HG03060 (cell line): Measurements from ENCODE around the gene PEAR1.

Experiments
- ATAC-seq: cut with Tn5 transposase; IDR thresholded peaks from one replicate; pipeline ENCODE4 v1.9.1; 2021; ENCODE audit warnings: low read depth, moderate number of reproducible peaks; ENCODE audit not compliant: unreplicated experiment

Gene PEAR1

DNA sequence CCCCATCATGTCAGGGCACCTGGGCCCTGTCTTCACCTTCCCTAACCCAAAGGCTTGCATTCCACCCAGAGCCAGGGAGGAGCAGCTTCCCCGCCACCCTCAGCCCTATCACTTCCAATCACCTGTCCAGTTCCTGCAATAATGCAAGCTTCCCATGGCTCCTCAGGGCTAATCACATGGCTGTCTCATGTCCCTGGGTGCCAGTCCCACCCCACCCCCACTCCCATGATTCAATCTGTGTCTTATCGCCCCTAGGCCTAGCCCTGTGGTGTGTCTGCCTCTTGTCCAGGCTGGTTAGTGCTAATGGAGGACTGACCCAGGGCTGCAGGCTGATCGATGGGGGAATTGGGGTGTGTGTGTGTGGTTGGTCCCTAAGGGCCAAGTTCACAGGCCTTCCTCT lies 11.0 kb upstream of the PEAR1 start:
- ATAC-seq, result no peak

DNA sequence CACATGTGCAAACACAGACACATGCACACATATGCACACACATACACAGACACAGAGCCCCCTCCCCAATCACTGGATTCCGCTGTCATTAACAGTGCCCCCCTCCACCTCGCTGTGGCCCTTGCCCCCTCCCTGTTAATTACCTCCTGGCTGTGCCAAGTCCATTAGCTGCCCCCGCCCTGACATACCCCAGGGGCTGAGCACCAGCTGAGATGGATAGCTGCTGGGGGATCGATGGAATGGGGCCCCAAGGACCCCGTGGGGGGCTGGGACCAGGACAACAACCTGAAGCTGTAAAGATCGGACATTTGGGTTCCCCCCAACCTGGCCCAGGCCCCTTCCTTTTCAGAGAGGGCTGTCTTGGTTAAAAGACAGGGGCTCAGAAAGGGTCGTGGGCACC lies 9.6 kb upstream of the PEAR1 start:
- ATAC-seq, result no peak

DNA sequence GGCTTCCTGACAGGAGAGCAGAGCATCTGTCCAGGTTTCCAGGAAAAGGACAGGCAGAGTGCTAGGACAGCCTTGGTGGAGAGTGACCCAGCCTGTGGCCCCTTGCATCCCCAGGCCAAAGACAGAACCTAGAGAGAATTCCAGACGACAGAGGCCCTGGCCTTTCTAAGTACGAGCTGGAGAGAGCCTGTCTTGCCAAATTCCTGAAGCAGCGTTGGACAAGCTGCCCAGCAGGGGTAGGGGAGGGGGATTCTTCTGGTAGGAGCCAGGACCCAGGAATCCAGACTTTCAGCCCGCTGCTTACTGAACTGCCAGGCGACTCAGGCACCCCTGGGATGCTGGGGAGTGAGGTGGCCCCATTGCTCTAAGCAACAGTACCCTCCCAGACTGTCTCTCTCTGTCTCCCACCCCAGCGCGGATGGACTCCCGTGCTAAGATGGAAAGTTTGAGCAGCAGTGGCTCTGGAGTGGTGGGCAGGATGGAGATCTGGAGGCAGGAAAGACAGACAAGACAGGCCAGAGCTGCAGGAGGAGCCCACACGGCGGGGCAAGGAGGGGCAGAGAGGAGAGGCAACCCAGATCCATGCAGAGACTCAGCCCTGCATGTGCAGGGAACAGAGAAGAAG lies 8.8 kb upstream of the PEAR1 start:
- ATAC-seq, result no peak

DNA sequence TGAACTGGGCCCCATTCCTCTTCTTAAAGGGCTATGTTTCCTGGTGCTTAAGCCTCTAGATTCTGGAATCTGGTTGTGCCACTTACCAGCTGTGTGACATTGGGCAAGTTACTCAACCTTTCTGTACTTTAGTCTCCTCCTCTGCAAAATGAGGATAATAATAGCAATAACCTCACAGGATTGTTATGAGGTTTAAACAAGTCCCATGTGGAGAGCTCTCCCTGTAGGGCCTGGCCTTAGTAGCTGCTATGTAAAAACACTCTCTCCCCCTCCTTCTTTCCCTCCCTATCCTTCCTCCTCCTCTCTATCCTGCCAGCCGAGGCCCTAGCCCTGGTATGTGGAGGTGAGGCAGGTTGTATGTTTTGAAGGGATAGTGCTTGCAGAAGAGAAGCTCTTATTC lies 8.2 kb upstream of the PEAR1 start:
- no peak for ATAC-seq

DNA sequence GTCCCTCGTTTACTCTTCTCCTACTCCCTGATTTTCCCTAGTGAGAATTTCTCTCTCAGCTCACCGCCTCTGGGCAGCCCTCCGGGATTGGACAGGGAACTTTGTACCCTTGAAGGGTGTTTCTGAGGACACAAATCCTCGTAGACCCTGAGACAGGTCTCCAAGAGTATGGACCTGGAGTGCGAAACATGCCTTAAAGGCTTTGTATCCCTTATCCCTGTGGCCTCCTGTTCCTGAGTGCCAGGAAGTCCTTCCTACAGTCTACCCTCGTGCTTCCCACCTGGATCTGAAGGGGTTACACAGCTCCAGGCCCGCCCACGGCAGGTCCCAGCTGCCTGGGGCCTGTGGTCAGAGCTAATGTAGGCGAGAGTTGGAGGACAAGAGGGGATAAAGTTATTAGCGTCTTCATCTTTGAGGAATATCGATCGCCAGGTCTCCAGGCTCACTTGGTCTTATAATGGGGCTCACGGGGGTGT lies 7.6 kb upstream of the PEAR1 start:
- no peak for ATAC-seq

DNA sequence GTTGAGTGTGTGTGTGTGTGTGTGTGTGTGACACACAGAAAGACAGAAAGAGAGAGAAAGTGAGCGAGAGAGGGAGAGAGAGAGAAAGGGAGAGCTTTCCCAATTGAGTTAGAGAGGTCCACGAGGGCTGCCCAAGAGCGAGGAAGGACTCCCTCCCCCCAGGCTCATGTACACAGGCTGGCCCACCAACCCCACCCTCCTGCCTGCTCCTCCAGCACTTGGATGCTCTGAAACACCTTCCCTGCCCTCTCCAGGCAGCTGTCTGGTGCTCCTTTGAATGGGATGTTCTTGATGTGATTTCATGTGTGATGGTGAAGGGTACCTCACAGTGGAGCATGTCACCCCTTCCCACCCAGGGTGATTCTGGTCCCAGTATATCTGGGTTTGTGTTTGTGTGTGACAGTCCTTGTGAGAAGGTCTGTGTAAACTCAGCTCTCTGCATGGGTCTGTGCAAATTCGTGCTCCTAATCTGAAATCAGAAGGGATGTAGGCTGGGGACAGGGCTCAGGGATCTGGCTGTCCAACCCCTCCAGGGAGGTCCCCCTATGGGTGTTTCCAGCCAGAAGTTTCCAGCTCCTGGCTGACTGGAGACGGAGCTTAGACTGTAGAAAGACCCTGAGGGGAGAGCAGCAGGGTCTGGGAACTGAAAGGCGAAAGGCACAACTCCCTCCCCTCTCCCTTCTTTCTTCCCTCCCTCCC lies 6.8 kb upstream of the PEAR1 start:
- ATAC-seq, result no peak

DNA sequence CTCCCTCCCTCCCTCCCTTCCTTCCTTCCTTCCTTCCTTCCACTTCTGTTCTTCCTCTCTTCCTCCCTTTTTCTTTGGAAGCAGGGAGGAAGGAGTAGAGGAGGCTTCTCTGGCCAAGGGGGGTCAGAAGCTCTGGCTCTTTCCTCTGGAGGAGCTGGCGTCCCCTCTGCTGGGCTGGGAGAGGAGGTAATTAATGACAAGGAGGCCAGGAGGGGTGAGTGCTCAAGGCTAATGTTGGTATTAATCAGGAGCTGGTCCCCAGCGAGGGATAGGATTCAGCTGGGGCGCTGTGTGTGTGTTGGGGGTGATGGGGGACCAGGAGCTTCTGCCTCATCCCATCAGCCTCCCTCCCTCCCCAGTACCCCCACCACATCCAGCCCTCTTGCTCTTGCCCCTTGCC lies 6.2 kb upstream of the PEAR1 start:
- ATAC-seq, result no peak

DNA sequence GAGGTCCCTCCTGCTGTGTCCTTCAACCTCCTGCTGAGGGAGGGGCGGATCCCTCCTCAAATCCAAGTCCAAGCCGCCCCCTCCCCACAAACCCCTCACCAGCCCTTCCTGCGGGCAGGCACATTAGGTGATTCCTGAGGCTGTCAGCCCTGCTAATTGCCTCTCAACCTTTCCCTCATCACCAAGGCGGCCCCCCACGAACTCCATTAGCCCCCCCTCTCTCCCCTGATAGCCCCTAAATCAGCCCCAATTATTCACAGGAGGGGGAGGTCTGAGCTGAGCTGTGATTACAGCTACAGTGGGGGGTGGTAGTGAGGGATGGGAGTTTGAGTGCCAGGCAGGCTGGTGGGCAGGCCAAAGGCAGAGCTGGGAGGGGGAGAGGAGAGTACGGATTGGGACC lies 5.8 kb upstream of the PEAR1 start:
- ATAC-seq, result no peak

DNA sequence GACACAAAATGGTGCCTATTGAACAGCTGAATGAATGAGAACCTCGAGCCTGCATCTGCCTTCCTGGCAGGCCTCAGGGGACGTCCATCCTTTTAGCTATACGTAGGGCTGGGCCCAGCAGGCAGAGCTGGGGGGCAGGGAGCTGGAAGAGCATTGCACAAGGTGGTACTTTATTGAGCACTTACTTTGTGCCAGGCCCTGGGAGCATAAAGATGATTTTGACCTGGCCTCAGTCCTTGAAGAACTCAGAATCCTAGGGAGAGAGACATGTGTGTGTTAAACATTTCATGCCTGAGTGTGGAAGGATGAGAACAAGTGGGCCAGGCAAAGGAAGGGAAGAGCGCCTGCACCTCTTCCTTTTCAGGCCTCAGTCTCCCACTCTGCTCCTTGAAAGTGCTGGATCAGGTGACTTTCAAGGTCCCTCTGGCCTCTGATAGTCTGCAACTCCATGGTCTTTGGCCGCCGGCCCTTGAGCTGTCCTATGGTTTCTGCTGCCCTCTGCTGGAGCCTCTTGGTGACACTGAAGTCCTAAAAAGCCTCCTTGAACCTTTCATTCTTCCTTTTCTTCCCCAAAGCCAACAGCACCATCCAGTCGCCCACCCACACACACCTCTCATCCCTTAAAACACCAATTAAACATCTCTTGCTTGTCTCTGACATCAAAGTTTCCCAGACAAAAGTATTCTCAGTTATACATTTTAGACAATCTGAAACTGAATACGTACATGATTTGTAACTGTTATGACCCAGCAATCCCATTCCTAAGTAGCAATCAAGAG lies 3.5 kb upstream of the PEAR1 start:
- ATAC-seq, result no peak

DNA sequence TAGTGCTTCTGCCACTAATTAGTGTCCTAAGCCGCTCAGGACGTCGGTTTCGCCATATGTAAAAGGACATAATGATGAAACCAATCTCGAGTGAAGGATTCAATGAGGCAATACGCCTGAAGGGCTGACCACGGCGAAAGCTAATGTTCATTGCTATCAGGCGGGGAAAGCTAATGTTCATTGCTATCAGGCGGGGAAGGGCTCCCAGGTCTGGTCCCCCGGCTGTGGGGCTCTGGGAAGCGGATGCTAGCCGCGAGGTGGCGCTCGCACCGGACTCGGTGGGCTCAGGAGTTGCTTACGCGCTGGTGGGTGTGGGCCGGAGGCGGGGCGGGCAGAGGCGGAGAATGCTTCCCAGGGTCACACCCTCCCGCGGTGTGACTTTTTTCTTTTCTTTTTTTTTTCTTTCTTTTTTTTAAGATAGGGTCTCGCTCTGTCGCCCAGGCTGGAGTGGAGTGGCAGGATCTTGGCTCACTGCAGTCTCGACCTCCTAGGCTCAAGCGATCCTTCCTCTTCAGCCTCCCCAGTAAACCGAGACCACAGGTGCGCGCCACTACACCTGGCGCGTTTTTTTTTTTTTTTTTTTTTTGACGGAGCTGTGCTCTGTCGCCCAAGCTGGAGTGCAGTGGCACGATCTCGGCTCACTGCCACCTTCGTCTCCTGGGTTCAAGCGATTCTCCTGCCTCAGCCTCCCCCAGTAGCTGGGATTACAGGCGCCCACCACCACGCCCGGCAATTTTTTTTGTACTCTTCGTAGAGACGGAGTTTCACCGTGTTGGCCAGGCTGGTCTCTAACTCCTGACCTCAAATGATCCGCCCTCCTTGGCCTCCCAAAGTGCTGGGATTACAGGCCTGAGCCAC lies 1.1 kb upstream of the PEAR1 start:
- peak; percentile 65 for ATAC-seq

DNA sequence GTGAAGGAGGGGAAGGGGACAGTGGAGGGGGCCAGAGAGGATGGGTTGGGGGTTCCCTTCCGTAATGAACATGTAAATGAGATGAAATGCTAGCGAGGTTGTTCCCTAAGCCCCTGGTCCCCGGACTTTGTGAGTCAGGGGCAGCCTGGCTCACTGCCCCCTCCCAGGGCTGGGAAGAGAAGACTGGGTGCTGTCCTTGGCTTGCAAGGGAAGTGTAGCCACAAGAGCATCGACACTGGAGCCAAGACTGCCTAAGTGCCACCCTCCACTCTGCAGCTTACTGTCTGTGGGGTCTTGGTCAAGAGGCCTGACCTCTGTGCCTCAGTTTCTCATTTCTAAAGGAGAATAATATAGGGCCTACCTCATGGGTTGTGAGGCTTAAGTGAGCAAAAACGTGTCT lies 483 bp downstream of the PEAR1 start:
- ATAC-seq, result no peak

DNA sequence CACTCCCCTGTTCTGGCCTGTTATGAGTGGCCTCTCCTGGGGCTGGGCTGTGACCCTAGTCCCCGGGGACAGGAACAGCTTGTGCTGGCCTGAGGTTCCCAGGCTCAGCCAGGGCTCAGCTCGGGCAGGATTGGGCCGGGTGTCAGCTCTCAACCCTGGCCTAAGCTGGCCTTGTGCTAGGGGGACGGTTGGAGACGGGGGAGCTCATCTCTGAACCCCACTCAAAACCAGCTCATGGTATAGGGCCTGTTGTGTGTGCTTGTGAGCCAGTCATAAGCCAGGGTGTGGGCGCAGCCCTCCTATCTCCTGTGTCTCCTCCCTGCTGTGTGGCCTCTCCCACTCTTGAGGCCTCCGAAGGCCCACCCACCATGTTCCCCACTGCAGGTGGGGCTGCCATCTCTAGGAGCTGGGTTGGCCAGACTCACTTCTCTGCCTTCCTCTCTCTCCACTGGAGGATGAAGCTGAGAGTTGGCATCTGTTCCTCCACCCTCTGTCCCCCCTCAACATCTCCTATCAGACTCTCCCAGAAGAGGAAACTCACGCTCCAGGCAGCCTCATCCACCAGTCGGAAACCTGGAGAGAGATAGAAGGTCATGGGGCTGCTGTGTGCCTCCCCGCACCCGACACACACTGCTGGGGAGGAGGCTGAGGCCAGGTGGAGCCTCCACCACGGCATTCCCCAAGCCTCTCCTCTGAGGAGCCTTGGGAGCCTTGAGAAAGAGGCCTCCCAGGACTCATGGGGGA lies 1.4 kb downstream of the PEAR1 start:
- no peak for ATAC-seq

DNA sequence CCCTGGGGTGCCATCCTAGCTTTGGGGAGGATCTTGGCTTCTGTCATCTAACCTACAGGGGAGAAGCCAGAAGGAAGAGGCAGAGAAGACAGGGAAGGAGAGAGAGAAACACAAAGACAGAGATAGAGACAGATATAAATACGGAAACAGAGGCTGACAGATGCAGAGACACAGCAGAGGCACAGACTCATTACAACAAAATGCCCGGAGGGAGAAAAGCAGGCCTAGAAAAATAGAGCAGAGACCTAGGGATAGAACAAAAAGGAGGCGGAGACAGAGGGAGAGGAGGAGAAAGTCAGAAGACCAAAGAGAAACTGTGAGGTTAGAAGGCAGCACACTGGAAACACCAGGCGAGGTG lies 1.9 kb downstream of the PEAR1 start:
- no peak for ATAC-seq

DNA sequence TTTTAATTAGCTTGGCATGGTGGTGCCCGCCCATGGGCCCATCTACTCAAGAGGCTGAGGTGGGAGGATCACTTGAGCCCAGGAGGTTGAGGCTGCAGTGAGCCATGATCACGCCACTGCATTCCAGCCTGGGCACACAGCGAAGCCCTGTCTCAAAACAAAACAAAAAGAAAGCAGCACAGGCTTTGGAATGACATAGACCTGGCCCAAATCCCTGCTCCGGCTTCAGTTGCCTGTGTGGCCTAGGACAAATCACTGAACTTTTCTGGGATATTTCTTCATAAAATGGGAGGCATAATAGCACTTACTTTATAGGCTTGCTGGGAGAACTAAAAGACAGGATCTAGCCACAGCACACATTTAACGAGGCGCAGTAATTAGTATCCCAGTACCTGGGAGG lies 2.4 kb downstream of the PEAR1 start:
- ATAC-seq, result no peak

DNA sequence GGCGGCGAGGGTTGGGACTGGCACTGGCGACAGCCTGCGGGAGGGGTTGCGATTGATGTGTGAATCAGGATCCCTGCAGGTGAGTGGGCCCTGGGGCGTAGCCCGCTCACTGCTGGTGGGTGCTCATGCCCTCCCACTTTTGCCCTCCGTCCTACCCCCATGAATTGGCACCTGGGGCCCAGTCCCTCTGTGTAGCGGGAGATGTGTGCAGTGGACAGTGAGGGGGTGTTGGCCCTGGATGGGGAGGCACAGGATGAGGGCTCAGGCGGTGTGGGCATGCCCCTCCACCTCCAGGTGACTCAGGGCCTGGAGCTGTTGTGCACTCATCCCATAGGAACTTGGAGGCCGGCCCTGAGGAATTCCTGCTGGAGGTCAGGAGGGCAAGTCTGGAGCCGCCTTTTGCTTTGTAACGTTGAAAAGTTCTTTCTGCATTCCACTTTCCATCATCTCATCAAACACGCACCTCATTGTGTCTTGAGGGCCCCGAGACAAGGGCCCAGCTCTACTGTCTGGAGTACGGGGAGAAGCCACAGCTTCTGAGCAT lies 3.0 kb downstream of the PEAR1 start:
- no peak for ATAC-seq

DNA sequence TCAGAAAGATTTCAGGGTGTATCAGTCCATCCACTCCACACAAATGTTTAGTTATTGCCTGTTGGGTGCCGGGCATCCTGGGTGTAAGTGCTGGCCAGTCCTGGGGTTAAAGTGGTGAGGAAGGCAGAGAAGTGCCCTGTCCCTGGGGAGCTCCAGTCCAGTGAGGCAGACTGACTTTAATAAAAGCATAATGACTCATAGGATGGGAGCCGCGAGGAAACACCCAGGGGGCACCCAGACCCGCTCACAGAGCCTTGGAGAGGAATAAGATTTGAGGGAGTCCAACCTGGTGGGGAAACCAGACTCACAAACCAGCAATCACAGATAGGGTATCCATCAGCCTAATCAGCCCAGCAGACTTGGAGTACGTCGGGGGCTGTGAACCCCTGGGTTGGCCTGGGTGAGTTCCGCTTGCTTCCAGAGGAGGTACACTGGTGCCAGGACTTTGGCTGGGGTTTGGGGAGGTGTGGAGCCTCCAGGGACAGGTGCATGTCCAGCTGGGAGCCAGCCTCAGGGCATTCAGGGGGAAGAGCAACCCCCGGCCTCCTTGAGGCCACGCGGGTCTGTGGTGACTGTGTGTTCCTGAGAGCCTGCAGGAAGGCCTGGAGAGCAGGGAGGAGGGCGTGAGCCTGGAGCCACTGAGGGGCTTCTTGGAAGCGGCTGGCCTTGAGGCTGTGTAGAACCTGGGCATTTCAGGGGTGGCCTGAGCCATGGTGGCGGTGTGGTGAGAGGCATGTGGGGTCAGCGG lies 3.7 kb downstream of the PEAR1 start:
- no peak for ATAC-seq

DNA sequence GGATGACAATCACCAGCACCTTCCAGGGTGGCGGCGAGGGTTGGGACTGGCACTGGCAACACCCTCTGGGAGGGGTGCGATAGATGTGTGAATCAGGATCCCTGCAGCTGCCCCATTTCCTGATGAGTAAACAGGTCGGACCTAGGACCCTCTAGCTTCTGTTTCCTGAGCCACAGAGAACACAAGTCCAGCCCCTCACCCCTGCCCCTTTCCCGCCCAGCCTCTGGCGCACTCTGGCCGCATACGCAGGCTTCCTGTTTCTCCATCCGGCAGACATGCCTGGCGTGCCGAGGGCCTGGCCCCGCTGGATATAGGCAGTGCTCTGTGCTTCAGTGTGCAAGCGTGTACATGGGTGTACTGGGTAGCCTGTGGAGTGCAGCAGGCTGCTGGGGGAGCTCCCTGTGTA lies 4.6 kb downstream of the PEAR1 start:
- no peak for ATAC-seq

DNA sequence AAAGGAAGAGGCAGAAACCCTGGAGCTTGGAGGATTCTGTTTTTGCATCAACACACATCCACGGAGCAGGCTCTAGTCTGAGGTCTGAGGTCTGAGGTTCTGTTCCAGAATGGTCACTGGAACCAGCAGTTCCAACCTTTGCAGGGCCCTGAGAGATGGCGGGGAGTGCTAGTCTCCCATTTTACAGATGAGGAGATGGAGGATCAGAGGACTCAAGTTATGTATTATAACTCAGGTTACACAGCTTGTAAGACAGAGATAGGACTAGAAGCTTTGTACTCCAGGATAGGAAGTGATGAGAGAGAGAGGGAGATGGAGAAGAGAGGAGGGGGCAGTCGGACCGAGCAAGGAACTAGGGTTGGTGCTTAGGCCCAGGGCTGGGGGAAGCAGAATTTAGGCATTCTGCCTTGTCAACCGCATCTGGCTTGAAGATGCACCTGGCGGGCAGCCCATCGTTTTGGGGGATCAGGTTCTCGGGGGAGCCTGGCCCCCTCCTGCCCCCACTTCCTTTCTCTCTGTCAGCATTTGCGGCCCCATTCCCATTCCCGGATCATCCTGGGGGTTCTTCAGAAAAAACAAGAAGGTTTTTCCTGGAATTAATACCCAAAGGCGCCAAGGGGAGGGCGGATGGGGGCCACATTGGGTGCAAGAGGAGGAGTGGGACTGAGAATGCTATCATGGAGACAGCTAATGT lies 5.6 kb downstream of the PEAR1 start:
- ATAC-seq, result no peak
